Nephron progenitor cell (in vitro differentiated cells): Measurements from ENCODE around the gene ABCC9.
A peak's percentile ranks its signal among the peaks of the same experiment; 100 is the strongest.

Source experiments
- DNase-seq: peaks from one replicate; pipeline ENCODE4 v3.0.0; 2021
- H3K27ac Mint-ChIP-seq: 2 replicates; pipeline ENCODE4 v1.8.0; 2021; ENCODE audit warnings: mild to moderate bottlenecking, moderate library complexity, mixed read lengths
- H3K27me3 Mint-ChIP-seq: 2 replicates; pipeline ENCODE4 v1.8.0; 2021; ENCODE audit warnings: mild to moderate bottlenecking, low read depth, mixed read lengths; ENCODE audit not compliant: poor library complexity
- H3K36me3 Mint-ChIP-seq: 2 replicates; pipeline ENCODE4 v1.8.0; 2021; ENCODE audit warnings: low read depth, mixed read lengths
- H3K4me1 Mint-ChIP-seq: 2 replicates; pipeline ENCODE4 v1.8.0; 2021; ENCODE audit warnings: mixed read lengths
- H3K4me3 Mint-ChIP-seq: 2 replicates; pipeline ENCODE4 v1.8.0; 2021; ENCODE audit warnings: mild to moderate bottlenecking, moderate library complexity, mixed read lengths
- H3K9me3 Mint-ChIP-seq: 2 replicates; pipeline ENCODE4 v1.8.0; 2021; ENCODE audit warnings: mild to moderate bottlenecking, moderate library complexity, mixed read lengths
- CTCF ChIP-seq: fragments of 200-600 bp; sonication (generic); IDR thresholded peaks from 2 replicates; pipeline ENCODE4 v1.5.0; 2021; ENCODE audit warnings: antibody characterized with exemption

ABCC9 gene

GRCh38 chr12:21971344-21971743, 30.1 kb upstream of the ABCC9 start:
- TF ChIP-seq CTCF: no peak
- DNase-seq: no peak
- H3K27me3 Mint-ChIP-seq: no peaks in the 10 kb centered on the region
- peaks cover 4% of the 10 kb centered on the region for H3K9me3 Mint-ChIP-seq
- H3K27ac Mint-ChIP-seq: peak overlapping the region; percentile 57
- peaks cover 24% of the 10 kb centered on the region for H3K4me1 Mint-ChIP-seq
- H3K36me3 Mint-ChIP-seq: no peaks in the 10 kb centered on the region
- H3K4me3 Mint-ChIP-seq: no peak overlapping the region

- H3K4me1 Mint-ChIP-seq: no peaks in the 10 kb centered on the region
- H3K27ac Mint-ChIP-seq: no peak overlapping the region
- no peak for TF ChIP-seq CTCF
- H3K9me3 Mint-ChIP-seq: peaks cover 49% of the 10 kb centered on the region
- H3K36me3 Mint-ChIP-seq: peaks cover 18% of the 10 kb centered on the region
- DNase-seq: no peak
- H3K4me3 Mint-ChIP-seq: no peak overlapping the region
- no peaks in the 10 kb centered on the region for H3K27me3 Mint-ChIP-seq
These were observed 21.6 kb upstream of the ABCC9 start for GRCh38 chr12:21962821-21963220.

- Mint-ChIP-seq H3K4me3 (no peak overlapping the region), H3K4me1 (no peaks in the 10 kb centered on the region), H3K9me3 (peaks cover 46% of the 10 kb centered on the region), H3K27ac (no peak overlapping the region), H3K36me3 (peaks cover 18% of the 10 kb centered on the region), H3K27me3 (no peaks in the 10 kb centered on the region)
- TF ChIP-seq CTCF: no peak
- no peak for DNase-seq
These were observed 21.0 kb upstream of the ABCC9 start for GRCh38 chr12:21962236-21962635.

GRCh38 chr12:21950649-21951048, 9.4 kb upstream of the ABCC9 start:
- no peak for TF ChIP-seq CTCF
- H3K27ac Mint-ChIP-seq: no peak overlapping the region
- peaks cover 55% of the 10 kb centered on the region for H3K9me3 Mint-ChIP-seq
- H3K36me3 Mint-ChIP-seq: peaks cover 32% of the 10 kb centered on the region
- H3K4me3 Mint-ChIP-seq: no peak overlapping the region
- no peaks in the 10 kb centered on the region for H3K27me3 Mint-ChIP-seq
- DNase-seq: no peak
- no peaks in the 10 kb centered on the region for H3K4me1 Mint-ChIP-seq

GRCh38 chr12:21949036-21949435, 7.8 kb upstream of the ABCC9 start:
- TF ChIP-seq CTCF: no peak
- H3K9me3 Mint-ChIP-seq: peaks cover 70% of the 10 kb centered on the region
- H3K36me3 Mint-ChIP-seq: peaks cover 42% of the 10 kb centered on the region
- no peak overlapping the region for H3K4me3 Mint-ChIP-seq
- no peaks in the 10 kb centered on the region for H3K27me3 Mint-ChIP-seq
- no peaks in the 10 kb centered on the region for H3K4me1 Mint-ChIP-seq
- DNase-seq: no peak
- H3K27ac Mint-ChIP-seq: no peak overlapping the region

- no peak for DNase-seq
- TF ChIP-seq CTCF: no peak
- H3K27me3 Mint-ChIP-seq: peaks cover 3% of the 10 kb centered on the region
- peaks cover 42% of the 10 kb centered on the region for H3K36me3 Mint-ChIP-seq
- no peak overlapping the region for H3K4me3 Mint-ChIP-seq
- H3K9me3 Mint-ChIP-seq: peaks cover 82% of the 10 kb centered on the region
- H3K27ac Mint-ChIP-seq: no peak overlapping the region
- H3K4me1 Mint-ChIP-seq: peaks cover under 1% of the 10 kb centered on the region
These were observed 5.8 kb upstream of the ABCC9 start for GRCh38 chr12:21946983-21947382.
